Fibroblast of the aortic adventitia (primary cell): ENCODE results near the gene MRPL19. TPM values are rescaled to one million over a fixed set of nuclear protein-coding genes. Genes with fewer than 3 reads are reported as not detected.

Experiments
- DNase-seq: peaks from one replicate; pipeline ENCODE4 v3.0.0-alpha.2; 2010; ENCODE audit warnings: low read depth
- H3K4me3 ChIP-seq: 2 replicates; pipeline ENCODE4 v1.5.1; 2011; ENCODE audit warnings: low read depth, mild to moderate bottlenecking, control low read depth, low read length, moderate library complexity
- CTCF ChIP-seq: IDR thresholded peaks from 2 replicates; pipeline ENCODE4 v1.5.1; 2011; ENCODE audit warnings: mild to moderate bottlenecking, low read length, control low read depth, inconsistent platforms; ENCODE audit not compliant: insufficient read depth
- total RNA-seq: library from RNA; depleted of rRNA; stranded (reverse); fragments of >200 nt; gene quantifications from 2 replicates; pipeline ENCODE4 v1.2.3, GENCODE V29; 2012; ENCODE audit warnings: low replicate concordance

Gene MRPL19
- total RNA-seq, 1 donor, result 38.0 TPM

- no peak for DNase-seq
- TF ChIP-seq CTCF, result no peak
- no peak overlapping the region for H3K4me3 ChIP-seq
These were observed 33.7 kb upstream of the MRPL19 start for GRCh38 chr2:75612862-75613243.

DNA sequence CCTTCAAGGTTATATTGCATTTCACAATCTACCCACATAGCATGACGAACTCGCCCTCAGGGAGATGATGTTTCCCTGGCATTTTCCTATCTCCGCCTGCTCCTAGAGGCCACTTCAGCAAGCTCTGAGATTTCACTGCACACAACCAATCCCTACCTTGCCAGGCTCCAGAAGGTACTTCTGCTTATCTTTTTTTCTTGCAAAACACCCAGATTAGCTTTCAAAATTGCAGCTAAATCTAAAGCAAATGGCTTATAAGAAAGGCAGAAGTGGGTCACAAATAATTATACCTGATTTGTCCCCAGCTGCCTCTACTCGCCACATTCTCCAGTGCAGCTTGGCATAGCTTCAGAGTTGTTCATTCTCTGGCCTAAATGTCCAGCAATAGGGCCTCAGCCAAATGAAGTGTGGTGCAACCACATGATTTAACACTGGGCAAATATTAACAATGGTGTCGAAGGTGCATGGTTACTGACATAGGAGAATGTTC lies 32.4 kb upstream of the MRPL19 start:
- no peak for DNase-seq
- H3K4me3 ChIP-seq, result no peak overlapping the region
- TF ChIP-seq CTCF, result no peak

GRCh38 chr2:75616406-75616805 lies 30.2 kb upstream of the MRPL19 start:
- no peak overlapping the region for H3K4me3 ChIP-seq
- no peak for TF ChIP-seq CTCF
- no peak for DNase-seq

DNA sequence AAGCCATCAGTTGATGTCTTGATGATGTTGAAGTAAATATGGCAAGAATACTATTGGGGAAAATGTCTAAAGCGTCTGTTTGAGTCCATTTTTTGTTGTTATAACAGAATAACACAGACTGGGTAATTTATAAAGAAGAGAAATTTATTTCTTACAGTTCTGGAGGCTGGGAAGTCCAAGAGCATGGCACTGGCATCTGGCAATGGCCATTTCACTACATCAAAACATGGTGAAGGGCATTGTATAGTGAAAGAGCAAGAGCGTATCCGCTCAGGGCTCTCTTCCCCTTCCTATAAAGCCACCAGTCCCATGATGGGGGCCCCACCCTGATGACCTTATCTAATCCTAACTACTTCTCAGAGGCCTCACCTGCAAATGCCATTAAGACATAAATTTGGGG lies 29.6 kb upstream of the MRPL19 start:
- DNase-seq, result no peak
- TF ChIP-seq CTCF, result no peak
- no peak overlapping the region for H3K4me3 ChIP-seq

DNA sequence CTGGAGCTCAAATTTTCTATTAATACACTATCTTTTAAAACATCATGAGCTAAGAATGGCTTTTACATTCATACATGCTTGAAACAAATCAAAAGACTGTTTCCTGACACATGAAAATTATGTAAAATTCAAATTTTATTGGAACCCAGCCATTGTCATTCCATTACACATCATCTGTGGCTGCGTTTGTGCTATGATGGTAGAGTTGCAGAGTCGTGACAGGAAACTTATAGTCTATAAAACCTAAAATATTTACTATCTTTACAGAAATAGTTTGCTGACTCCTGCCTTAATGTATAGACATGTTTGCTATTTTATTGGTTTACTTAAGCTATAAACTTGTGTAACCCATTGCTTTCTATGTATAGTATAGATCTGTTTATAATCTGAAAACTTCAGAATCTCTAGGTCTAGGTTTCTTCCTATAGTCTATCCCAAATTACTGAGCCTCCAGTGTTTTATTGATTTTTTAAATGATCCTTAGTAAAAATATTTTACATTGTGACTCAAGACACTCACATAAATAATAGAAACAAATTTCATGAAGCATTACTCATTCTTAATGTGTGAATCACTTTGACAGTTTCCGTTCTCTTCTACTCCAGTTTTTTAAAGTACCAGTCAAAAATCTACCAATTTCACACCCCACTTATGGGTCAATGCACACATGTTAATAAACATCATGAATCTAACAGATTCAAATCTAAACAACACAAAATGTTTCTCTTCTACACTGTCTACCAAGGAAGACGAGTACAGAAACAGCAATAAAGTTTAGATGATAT lies 26.4 kb upstream of the MRPL19 start:
- no peak overlapping the region for H3K4me3 ChIP-seq
- no peak for DNase-seq
- TF ChIP-seq CTCF, result no peak

- no peak for TF ChIP-seq CTCF
- DNase-seq, result no peak
- no peak overlapping the region for H3K4me3 ChIP-seq
These were observed 25.4 kb upstream of the MRPL19 start for GRCh38 chr2:75621228-75621627.

- H3K4me3 ChIP-seq, result no peak overlapping the region
- TF ChIP-seq CTCF, result no peak
- DNase-seq, result no peak
These were observed 24.1 kb upstream of the MRPL19 start for GRCh38 chr2:75622500-75622899.
